Thyroid gland (tissue), 4 donors: ENCODE data around the gene TRIM27. TPM values are rescaled to one million over a fixed set of nuclear protein-coding genes. Genes with fewer than 3 reads are reported as not detected.

Experiments used
- DNase-seq, 2 donors: peaks; one replicate each; pipeline ENCODE4 v3.0.0-alpha.2; 2019
- H3K27ac ChIP-seq, 3 donors: fragments of 200-600 bp; sonication (generic); 1 replicate in 2 of 3; 2 replicates in 1 of 3; pipeline ENCODE4 v1.5.1; 2016 to 2019; ENCODE audit warnings: mild to moderate bottlenecking in 1 of 3, moderate library complexity in 1 of 3
- H3K27me3 ChIP-seq: fragments of 200-600 bp; sonication (generic); one replicate; pipeline ENCODE4 v1.5.1; 2019
- H3K36me3 ChIP-seq, 2 donors: fragments of 200-600 bp; sonication (generic); one replicate each; pipeline ENCODE4 v1.5.1; 2016 to 2019
- H3K4me1 ChIP-seq, 2 donors: fragments of 200-600 bp; sonication (generic); one replicate each; pipeline ENCODE4 v1.5.1; 2017 to 2019
- H3K4me3 ChIP-seq, 3 donors: fragments of 200-600 bp; sonication (generic); replicated peaks in 1 of 3; 1 replicate in 2 of 3; 2 replicates in 1 of 3; pipeline ENCODE4 v1.5.1; 2016; ENCODE audit warnings: mild to moderate bottlenecking in 1 of 3
- H3K9me3 ChIP-seq: fragments of 200-600 bp; sonication (generic); one replicate; pipeline ENCODE4 v1.5.1; 2017
- POLR2A ChIP-seq, 2 donors: fragments of 450-650 bp; IDR thresholded peaks; one replicate each; pipeline ENCODE4 v1.6.1; 2017; ENCODE audit warnings: antibody characterized with exemption in 2 of 2, mild to moderate bottlenecking in 2 of 2, moderate library complexity in 1 of 2
- WGBS, 2 donors: methylation state at CpG; one replicate each; pipeline ENCODE4 v1.1.5; 2017; 5-methylcytosine and 5-hydroxymethylcytosine counted together
- intact Hi-C: fragments of 100-400 bp; cut with DNase I; formaldehyde crosslinking; loops from one replicate; pipeline ENCODE4 v1.15.1; 2023
- total RNA-seq, 4 donors: library from RNA; depleted of rRNA; stranded (reverse); fragments of >200 nt; gene quantifications; one replicate each; pipeline ENCODE4 v1.2.3, GENCODE V29; 2016
- TF ChIP-seq, protein P1 (sequence below), 6 experiments: fragments of 200-600 bp in 3 of 6; fragments of 450-650 bp in 3 of 6; sonication (generic) in 3 of 6; IDR thresholded peaks; one replicate each; pipeline ENCODE4 v1.5.1; 2016 to 2019; ENCODE audit warnings: antibody characterized with exemption in 6 of 6, mild to moderate bottlenecking in 2 of 6, inconsistent platforms in 1 of 6, moderate library complexity in 1 of 6

Gene TRIM27
- total RNA-seq, 4 donors from 2014 or later: 57.1 to 73.2 (median 66.7) TPM

DNA sequence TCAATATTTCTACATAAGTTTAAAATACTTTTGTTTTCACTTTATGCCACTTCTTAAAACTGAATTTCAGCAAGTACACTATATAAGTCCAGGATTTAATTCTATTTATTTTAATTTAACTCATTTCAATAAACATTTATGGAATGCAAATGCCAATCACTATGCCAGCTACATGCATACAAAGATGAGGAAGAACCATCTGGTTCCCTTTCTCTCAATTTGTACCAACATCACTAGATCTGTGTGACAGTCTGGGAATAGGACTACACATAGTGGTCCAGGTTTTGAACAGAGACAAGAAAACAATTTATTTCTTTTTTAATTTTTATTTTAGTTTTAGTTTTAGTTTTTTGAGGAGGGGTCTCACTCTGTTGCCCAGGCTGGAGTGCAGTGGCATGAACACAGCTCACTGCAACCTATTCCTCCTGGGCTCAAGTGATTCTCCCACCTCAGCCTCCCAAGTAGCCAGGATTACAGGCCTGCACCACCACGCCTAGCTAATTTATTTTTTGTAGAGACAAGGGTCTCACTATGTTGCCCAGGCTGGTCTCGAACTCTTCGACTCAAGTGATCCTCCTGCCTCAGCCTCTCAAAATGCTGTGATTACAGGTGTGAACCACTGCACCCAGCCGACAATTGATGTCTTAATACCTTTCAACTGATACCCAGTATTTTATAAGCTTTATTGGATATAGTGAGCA, 35.8 kb downstream of the TRIM27 start:
- no peaks in the 10 kb centered on the region for H3K9me3 ChIP-seq
- H3K27me3 ChIP-seq: no peaks in the 10 kb centered on the region
- WGBS, 2 donors: 94 to 96% methylated on average over 4 of the region's 4 CpGs
- no peak for DNase-seq
- intact Hi-C loops: no loop called here
- H3K4me3 ChIP-seq: no peak overlapping the region
- no peaks in the 10 kb centered on the region for H3K36me3 ChIP-seq
- H3K27ac ChIP-seq: no peak overlapping the region
- TF ChIP-seq, protein P1, sequence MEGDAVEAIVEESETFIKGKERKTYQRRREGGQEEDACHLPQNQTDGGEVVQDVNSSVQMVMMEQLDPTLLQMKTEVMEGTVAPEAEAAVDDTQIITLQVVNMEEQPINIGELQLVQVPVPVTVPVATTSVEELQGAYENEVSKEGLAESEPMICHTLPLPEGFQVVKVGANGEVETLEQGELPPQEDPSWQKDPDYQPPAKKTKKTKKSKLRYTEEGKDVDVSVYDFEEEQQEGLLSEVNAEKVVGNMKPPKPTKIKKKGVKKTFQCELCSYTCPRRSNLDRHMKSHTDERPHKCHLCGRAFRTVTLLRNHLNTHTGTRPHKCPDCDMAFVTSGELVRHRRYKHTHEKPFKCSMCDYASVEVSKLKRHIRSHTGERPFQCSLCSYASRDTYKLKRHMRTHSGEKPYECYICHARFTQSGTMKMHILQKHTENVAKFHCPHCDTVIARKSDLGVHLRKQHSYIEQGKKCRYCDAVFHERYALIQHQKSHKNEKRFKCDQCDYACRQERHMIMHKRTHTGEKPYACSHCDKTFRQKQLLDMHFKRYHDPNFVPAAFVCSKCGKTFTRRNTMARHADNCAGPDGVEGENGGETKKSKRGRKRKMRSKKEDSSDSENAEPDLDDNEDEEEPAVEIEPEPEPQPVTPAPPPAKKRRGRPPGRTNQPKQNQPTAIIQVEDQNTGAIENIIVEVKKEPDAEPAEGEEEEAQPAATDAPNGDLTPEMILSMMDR (IDR thresholded peaks at IDR 0.05): no peak
- no peak for TF ChIP-seq POLR2A (IDR thresholded peaks at IDR 0.05)
- no peaks in the 10 kb centered on the region for H3K4me1 ChIP-seq

DNA sequence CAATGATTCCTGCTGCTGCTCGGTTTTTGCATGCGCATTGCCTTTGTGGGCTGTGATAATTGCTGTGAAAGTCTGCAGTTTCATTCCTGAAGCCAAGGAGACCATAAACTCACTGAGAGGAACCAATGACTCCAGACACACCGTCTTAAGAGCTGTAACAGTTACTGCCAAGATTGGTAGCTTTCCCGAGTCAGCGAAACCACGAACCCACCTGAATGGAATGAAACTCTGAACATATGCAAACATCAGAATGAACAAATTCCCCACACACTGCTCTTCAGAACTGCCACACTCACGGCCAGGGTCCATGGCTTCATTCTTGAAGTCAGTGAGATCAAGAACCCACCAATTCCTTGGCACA, 37.7 kb downstream of the TRIM27 start:
- DNase-seq: no peak
- intact Hi-C loops: no loop called here
- WGBS, 2 donors: 76 to 83% methylated on average over 7 of the region's 7 CpGs

DNA sequence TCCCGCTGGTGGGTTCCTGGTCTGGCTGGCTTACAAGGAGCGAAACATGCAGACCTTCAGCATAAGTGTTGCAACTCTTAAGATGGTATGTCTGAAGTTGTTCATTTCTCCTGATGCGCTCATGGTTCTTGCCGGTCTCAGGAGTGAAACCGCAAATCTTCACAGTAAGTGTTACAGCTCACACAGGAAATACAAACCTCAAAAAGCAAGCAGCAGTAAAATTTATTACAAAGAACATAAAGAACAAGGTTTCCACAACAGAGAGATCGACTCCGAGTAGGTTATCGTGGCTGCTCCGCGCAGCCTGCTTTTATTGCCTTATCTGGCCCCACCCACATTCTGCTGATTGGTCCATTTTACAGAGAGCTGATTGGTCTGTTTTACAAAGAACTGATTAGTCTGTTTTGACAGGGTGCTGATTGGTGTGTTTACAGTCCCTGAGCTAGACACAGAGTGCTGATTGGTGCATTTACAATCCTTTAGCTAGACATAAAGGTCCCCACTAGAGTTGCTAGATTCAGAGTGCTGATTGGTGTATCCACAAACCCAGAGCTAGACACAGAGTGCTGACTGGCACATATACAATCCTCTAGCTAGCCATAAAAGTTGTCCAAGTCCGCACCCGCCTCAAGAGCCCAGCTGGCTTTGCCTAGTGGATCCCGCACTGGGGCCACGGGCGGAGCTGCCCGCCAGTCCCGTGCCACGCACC, 39.2 kb downstream of the TRIM27 start:
- intact Hi-C loops: no loop called here
- DNase-seq: no peak

More for the DNA sequence above, 37.7 kb downstream of the TRIM27 start:
- H3K27ac ChIP-seq: no peak overlapping the region
- no peaks in the 10 kb centered on the region for H3K36me3 ChIP-seq
- no peaks in the 10 kb centered on the region for H3K27me3 ChIP-seq
- H3K4me1 ChIP-seq: peaks cover 0 to 4% of the 10 kb centered on the region in 2 donors
- TF ChIP-seq, protein P1 (IDR thresholded peaks at IDR 0.05): no peak
- no peak for TF ChIP-seq POLR2A (IDR thresholded peaks at IDR 0.05)
- no peaks in the 10 kb centered on the region for H3K9me3 ChIP-seq
- no peak overlapping the region for H3K4me3 ChIP-seq

DNA sequence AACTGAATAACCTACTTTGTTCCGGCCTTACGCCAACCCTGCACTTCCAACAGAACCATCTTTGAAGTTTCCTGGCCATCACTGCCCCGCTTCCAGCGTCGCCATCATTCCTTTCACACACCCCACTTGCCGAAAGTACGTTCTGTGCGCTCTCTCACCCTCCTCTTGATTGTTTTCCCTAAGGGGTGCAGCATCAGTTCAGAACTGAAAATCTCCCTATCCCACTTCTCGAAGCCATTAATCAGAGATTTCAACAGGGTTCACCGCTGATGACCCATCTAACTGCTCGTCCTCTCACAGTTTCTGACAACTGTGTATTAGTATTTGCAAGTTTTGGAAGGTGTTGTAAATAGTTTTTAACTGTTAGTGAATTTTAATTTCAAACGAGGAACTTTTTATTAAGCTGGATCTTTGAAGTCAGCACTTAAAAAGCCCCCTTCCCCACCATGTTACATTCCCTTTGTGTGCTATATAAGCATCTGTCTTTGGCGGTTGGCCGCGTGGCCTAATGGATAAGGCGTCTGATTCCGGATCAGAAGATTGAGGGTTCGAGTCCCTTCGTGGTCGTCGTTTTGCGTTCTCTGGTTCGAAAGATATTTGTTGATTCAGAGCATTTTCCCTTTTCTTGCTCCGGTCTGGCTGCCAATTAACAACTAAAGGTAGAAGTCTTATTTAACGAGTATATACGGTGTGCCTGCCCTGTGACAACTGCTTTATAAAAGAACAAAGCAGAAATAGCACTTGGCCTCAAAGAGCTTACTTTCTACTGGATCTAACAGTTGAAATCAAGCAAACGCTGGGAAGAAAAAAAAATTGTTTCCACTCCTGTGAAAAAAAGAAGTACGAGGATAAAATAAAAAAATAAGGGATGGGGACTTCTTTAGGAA, 42.6 kb downstream of the TRIM27 start:
- no peak for TF ChIP-seq POLR2A (IDR thresholded peaks at IDR 0.05)
- TF ChIP-seq, protein P1 (IDR thresholded peaks at IDR 0.05): no peak
- H3K27ac ChIP-seq: no peak overlapping the region
- WGBS, 2 donors: 5 to 8% methylated on average over 28 of the region's 28 CpGs

More for the DNA sequence above, 39.2 kb downstream of the TRIM27 start:
- Histone ChIP-seq H3K27ac (no peak overlapping the region), H3K4me1 (peaks cover 0 to 4% of the 10 kb centered on the region in 2 donors), H3K9me3 (no peaks in the 10 kb centered on the region), H3K4me3 (no peak overlapping the region), H3K27me3 (no peaks in the 10 kb centered on the region), H3K36me3 (no peaks in the 10 kb centered on the region)
- no peak for TF ChIP-seq POLR2A (IDR thresholded peaks at IDR 0.05)
- TF ChIP-seq, protein P1 (IDR thresholded peaks at IDR 0.05): no peak
- 73 to 76% methylated on average over 14 to 17 of the region's 18 CpGs for WGBS, 2 donors

More for the DNA sequence above, 42.6 kb downstream of the TRIM27 start:
- Histone ChIP-seq H3K9me3 (no peaks in the 10 kb centered on the region), H3K36me3 (no peaks in the 10 kb centered on the region), H3K4me1 (peaks cover 0 to 4% of the 10 kb centered on the region in 2 donors), H3K4me3 (peak overlapping the region in 2 of 3 donors; percentile 6 to 30), H3K27me3 (no peaks in the 10 kb centered on the region)
- peak; percentile 74 to 77 for DNase-seq
- intact Hi-C loops: no loop called here
